ENCODE measurements around the gene CCL23.

Gene CCL23

GRCh38 chr17:35968520-35969054, 49.2 kb downstream of the CCL23 start:
- no peak for DNase-seq

- DNase-seq: no peak
Measured at GRCh38 chr17:35965272-35965671, 52.5 kb downstream of the CCL23 start.

DNA sequence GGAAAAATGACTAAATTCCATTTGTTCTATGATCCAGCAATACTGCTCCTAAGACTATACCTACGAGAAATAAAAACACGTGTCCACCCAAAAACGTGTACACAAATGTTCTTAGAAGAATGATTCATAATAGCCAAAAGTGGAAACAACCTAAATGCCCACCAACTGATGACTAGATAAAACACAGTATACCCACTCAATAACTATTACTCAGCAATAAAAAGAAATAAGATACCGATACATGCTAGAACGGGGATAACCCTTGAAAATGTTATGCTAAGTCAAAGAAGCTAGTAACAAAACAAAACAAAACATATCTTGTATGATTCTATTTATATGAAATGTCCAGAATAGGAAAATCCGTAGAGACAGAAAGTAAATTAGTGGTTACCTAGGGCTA, 54.1 kb downstream of the CCL23 start:
- no peak for DNase-seq
